Measurements from ENCODE around the gene ZDHHC7. TPM values are rescaled to one million over a fixed set of nuclear protein-coding genes. Genes with fewer than 3 reads are reported as not detected.
"Not testable (repeated sequence)": the region's sequence is repeated elsewhere in the genome, so short reads cannot be mapped to it uniquely, and the experiment has no call there.

Gene ZDHHC7
- total RNA-seq, 2 donors from 2014 or later, result 17.5 to 39.2 TPM

- 82 to 91% methylated on average over 4 of the region's 4 CpGs for WGBS, 2 donors
- H3K9me3 ChIP-seq, result no peaks in the 10 kb centered on the region
- no peaks in the 10 kb centered on the region for H3K27me3 ChIP-seq
- no peak overlapping the region for H3K27ac ChIP-seq
- no peak for TF ChIP-seq POLR2A (IDR thresholded peaks at IDR 0.05)
- TF ChIP-seq CTCF (IDR thresholded peaks at IDR 0.05), result no peak
- H3K4me1 ChIP-seq, result no peaks in the 10 kb centered on the region
- ATAC-seq (no peak), DNase-seq (no peak)
- no peak overlapping the region for H3K4me3 ChIP-seq
- no peaks in the 10 kb centered on the region for H3K36me3 ChIP-seq (replicated peaks in 1 of 2; ENCODE audit: insufficient read depth in 1 of 2, low read depth in 2 of 2)
- intact Hi-C loops (cut with DNase I), result no loop called here
These were observed 68.5 kb downstream of the ZDHHC7 start for GRCh38 chr16:84942786-84943185.

- intact Hi-C loops (cut with DNase I), result no loop called here
- no peak for TF ChIP-seq CTCF (IDR thresholded peaks at IDR 0.05)
- TF ChIP-seq POLR2A (IDR thresholded peaks at IDR 0.05), result no peak
- H3K9me3 ChIP-seq, result no peaks in the 10 kb centered on the region
- no peaks in the 10 kb centered on the region for H3K27me3 ChIP-seq
- DNase-seq, result no peak
- WGBS, 2 donors, result 89 to 90% methylated on average over 9 to 10 of the region's 10 CpGs
- no peak for ATAC-seq
- H3K36me3 ChIP-seq (replicated peaks in 1 of 2; ENCODE audit: insufficient read depth in 1 of 2, low read depth in 2 of 2), result no peaks in the 10 kb centered on the region
- H3K4me1 ChIP-seq, result no peaks in the 10 kb centered on the region
- no peak overlapping the region for H3K27ac ChIP-seq
- H3K4me3 ChIP-seq, result no peak overlapping the region
These were observed 69.4 kb downstream of the ZDHHC7 start for GRCh38 chr16:84941921-84942320.

GRCh38 chr16:84940670-84941551 is 70.4 kb downstream of the ZDHHC7 start:
- no peak overlapping the region for H3K4me3 ChIP-seq
- intact Hi-C loops (cut with DNase I), result no loop called here
- WGBS, 2 donors, result 79 to 85% methylated on average over 16 to 40 of the region's 41 CpGs
- no peaks in the 10 kb centered on the region for H3K9me3 ChIP-seq
- ATAC-seq (peak; percentile 27), DNase-seq (no peak)
- H3K4me1 ChIP-seq, result no peaks in the 10 kb centered on the region
- H3K27me3 ChIP-seq, result no peaks in the 10 kb centered on the region
- H3K36me3 ChIP-seq (replicated peaks in 1 of 2; ENCODE audit: insufficient read depth in 1 of 2, low read depth in 2 of 2), result no peaks in the 10 kb centered on the region
- H3K27ac ChIP-seq, result no peak overlapping the region
- TF ChIP-seq POLR2A (IDR thresholded peaks at IDR 0.05) (no peak), CTCF (IDR thresholded peaks at IDR 0.05) (no peak)

GRCh38 chr16:84938616-84939015 is 72.7 kb downstream of the ZDHHC7 start:
- intact Hi-C loops (cut with DNase I); H3K36me3 ChIP-seq (replicated peaks in 1 of 2; ENCODE audit: insufficient read depth in 1 of 2, low read depth in 2 of 2); ATAC-seq; H3K27ac ChIP-seq; H3K27me3 ChIP-seq; DNase-seq; H3K9me3 ChIP-seq; H3K4me3 ChIP-seq: not testable (repeated sequence)
- 83 to 87% methylated on average over 5 to 6 of the region's 6 CpGs for WGBS, 2 donors
- peaks cover 13% of the 10 kb centered on the region for H3K4me1 ChIP-seq

- H3K27me3 ChIP-seq, result no peaks in the 10 kb centered on the region
- peaks cover 22% of the 10 kb centered on the region for H3K4me1 ChIP-seq
- 69 to 79% methylated on average over 9 of the region's 9 CpGs for WGBS, 2 donors
- no peak for DNase-seq
- no peak overlapping the region for H3K4me3 ChIP-seq
- no peak for TF ChIP-seq CTCF (IDR thresholded peaks at IDR 0.05)
- no peaks in the 10 kb centered on the region for H3K36me3 ChIP-seq (replicated peaks in 1 of 2; ENCODE audit: insufficient read depth in 1 of 2, low read depth in 2 of 2)
- intact Hi-C loops (cut with DNase I), result no loop called here
- H3K9me3 ChIP-seq, result no peaks in the 10 kb centered on the region
- ATAC-seq, result no peak
- no peak overlapping the region for H3K27ac ChIP-seq
These were observed 73.9 kb downstream of the ZDHHC7 start for GRCh38 chr16:84937196-84938005.

Data from body of pancreas (tissue), 4 donors.